Neural cell (in vitro differentiated cells): ENCODE results near the gene NCK2.

Experiments used
- EP300 ChIP-seq: fragments of 450-650 bp; conservative IDR thresholded peaks from 2 replicates; pipeline ENCODE4 v1.6.1; 2014; ENCODE audit warnings: antibody characterized with exemption, mild to moderate bottlenecking, moderate library complexity; ENCODE audit not compliant: poor library complexity, severe bottlenecking
- EZH2 ChIP-seq: fragments of 200-600, 300-800 bp; shearing (Covaris generic), sonication (generic); IDR thresholded peaks from 2 replicates; pipeline ENCODE4 v1.6.1; 2014; ENCODE audit warnings: antibody characterized with exemption, low read length, borderline replicate concordance, mild to moderate bottlenecking; ENCODE audit not compliant: insufficient read depth, poor library complexity, severe bottlenecking
- POLR2AphosphoS5 ChIP-seq: IDR thresholded peaks from 2 replicates; pipeline ENCODE4 v1.6.1; 2012
- TAF1 ChIP-seq: IDR thresholded peaks from 2 replicates; pipeline ENCODE4 v1.6.1; 2012; ENCODE audit warnings: low read depth
- TF ChIP-seq, protein P1 (sequence below): fragments of 450-650 bp; IDR thresholded peaks from 2 replicates; pipeline ENCODE4 v1.5.1; 2014; ENCODE audit warnings: antibody characterized with exemption, mild to moderate bottlenecking, moderate library complexity; ENCODE audit not compliant: poor library complexity, severe bottlenecking

DNA sequence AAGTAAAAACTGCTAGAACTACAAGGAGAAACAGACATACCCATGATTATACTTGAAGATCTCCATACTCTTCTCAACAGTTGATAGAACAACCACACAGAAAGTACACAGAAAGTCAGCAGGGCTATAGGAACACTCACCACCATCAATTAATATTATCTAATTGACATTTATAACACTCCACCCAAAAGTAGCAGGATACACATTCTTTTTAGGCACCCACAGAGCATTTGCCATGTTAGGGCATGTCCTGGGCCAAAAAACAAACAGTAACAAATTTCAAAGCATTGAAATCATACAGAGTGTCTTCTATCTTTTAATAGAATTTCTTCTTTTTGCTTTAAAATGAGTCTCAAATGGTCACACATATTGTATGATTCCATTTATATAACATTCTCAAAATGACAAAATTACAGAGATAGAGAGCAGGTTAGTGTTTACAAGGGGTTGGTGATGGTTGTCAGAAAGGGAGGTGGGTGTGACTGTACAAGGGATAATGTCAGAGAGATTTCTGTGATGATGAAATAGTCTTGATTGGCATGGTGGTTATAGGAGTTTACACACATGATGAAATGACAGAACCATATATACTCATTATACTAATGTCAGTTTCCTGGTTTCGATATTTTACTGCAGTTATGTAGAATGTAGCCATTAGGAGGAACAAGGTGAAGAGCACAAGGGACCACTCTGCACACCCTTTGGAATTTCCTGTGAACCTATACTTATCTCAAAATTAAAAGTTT, 82.8 kb downstream of the NCK2 start:
- TF ChIP-seq, protein P1, sequence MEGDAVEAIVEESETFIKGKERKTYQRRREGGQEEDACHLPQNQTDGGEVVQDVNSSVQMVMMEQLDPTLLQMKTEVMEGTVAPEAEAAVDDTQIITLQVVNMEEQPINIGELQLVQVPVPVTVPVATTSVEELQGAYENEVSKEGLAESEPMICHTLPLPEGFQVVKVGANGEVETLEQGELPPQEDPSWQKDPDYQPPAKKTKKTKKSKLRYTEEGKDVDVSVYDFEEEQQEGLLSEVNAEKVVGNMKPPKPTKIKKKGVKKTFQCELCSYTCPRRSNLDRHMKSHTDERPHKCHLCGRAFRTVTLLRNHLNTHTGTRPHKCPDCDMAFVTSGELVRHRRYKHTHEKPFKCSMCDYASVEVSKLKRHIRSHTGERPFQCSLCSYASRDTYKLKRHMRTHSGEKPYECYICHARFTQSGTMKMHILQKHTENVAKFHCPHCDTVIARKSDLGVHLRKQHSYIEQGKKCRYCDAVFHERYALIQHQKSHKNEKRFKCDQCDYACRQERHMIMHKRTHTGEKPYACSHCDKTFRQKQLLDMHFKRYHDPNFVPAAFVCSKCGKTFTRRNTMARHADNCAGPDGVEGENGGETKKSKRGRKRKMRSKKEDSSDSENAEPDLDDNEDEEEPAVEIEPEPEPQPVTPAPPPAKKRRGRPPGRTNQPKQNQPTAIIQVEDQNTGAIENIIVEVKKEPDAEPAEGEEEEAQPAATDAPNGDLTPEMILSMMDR = no peak
- TF ChIP-seq POLR2AphosphoS5 = no peak
- no peak for TF ChIP-seq EP300
- TF ChIP-seq EZH2 = no peak
- TF ChIP-seq TAF1 = no peak
